GM12878 (cell line): ENCODE data around the gene SLC15A3. TPM values are rescaled to one million over a fixed set of nuclear protein-coding genes. Genes with fewer than 3 reads are reported as not detected.

Experiments used
- ATAC-seq: fragments of 200-7000 bp; cut with Tn5 transposase; 3 replicates; pipeline ENCODE4 v1.9.1; 2020; ENCODE audit warnings: mild to moderate bottlenecking, moderate library complexity
- BruUV-seq: library from RNA; stranded (reverse); fragments of 400-500 nt; replicated peaks from 2 replicates; lab custom pipeline; 2021; lab: Mats Ljungman, UMichigan
- CTCF ChIA-PET: fragments of 300-600 bp; sonication (Branson Sonifier 250); formaldehyde crosslinking; extraction: SDS; loops from one replicate; lab custom pipeline; 2021; ENCODE audit warnings: inconsistent platforms; lab: Yijun Ruan, JAX
- POLR2A ChIA-PET: fragments of 350-600 bp; formaldehyde crosslinking; extraction: SDS; loops from one replicate; lab custom pipeline; 2021; ENCODE audit warnings: inconsistent platforms; lab: Charles Lee
- RAD21 ChIA-PET: fragments of 300-600 bp; sonication (Branson Sonifier 250); formaldehyde crosslinking; loops from one replicate; lab custom pipeline; 2023; ENCODE audit warnings: antibody characterized with exemption; ENCODE audit not compliant: unreplicated experiment; lab: Charles Lee
- SMC1A ChIA-PET: fragments of 300-600 bp; sonication (Branson Sonifier 250); formaldehyde crosslinking; loops from one replicate; lab custom pipeline; 2023; ENCODE audit not compliant: unreplicated experiment, uncharacterized antibody; lab: Charles Lee
- DNase-seq: peaks from one replicate; pipeline ENCODE4 v3.0.0-alpha.2; 2011; ENCODE audit warnings: low read depth, low spot score
- FAIRE-seq: peaks from 3 replicates; lab custom pipeline; 2011; peaks lifted over from hg19 to GRCh38; lab: Jason Lieb, UNC
- H2AFZ ChIP-seq: 2 replicates; pipeline ENCODE4 v1.6.0; 2011; ENCODE audit warnings: low read depth, low read length, control low read depth; ENCODE audit not compliant: control insufficient read depth
- H3K27ac ChIP-seq: 2 replicates; pipeline ENCODE4 v1.5.1; 2011; ENCODE audit warnings: control low read depth; ENCODE audit not compliant: control insufficient read depth, insufficient read depth
- H3K27me3 ChIP-seq, 2 experiments: replicated peaks in 1 of 2; 2 replicates each; pipeline versions ENCODE4 v1.6.0 to v1.6.1; 2011; ENCODE audit warnings: low read length in 1 of 2; ENCODE audit not compliant: control insufficient read depth in 2 of 2, insufficient read depth in 2 of 2
- H3K36me3 ChIP-seq, 2 experiments: 2 replicates each; pipeline ENCODE4 v1.5.1; 2011; ENCODE audit warnings: low read length in 1 of 2; ENCODE audit not compliant: control insufficient read depth in 2 of 2, insufficient read depth in 2 of 2
- H3K4me1 ChIP-seq: 2 replicates; pipeline ENCODE4 v1.6.1; 2011; ENCODE audit warnings: mild to moderate bottlenecking, low read length, moderate library complexity, mixed read lengths; ENCODE audit not compliant: control insufficient read depth, insufficient read depth
- H3K4me2 ChIP-seq: 2 replicates; pipeline ENCODE4 v1.6.0; 2011; ENCODE audit warnings: control low read depth; ENCODE audit not compliant: control insufficient read depth, insufficient read depth
- H3K4me3 ChIP-seq: fragments of 200-600 bp; sonication (generic); 2 replicates; pipeline ENCODE4 v1.5.1; 2016
- H3K79me2 ChIP-seq: 2 replicates; pipeline ENCODE4 v1.6.0; 2011; ENCODE audit warnings: low read length; ENCODE audit not compliant: control insufficient read depth, insufficient read depth
- H3K9ac ChIP-seq: 2 replicates; pipeline ENCODE4 v1.8.0; 2011; ENCODE audit warnings: low read length, control low read depth, mixed read lengths; ENCODE audit not compliant: control insufficient read depth, insufficient read depth
- H3K9me3 ChIP-seq: replicated peaks from 3 replicates; pipeline ENCODE4 v1.5.1; 2011; ENCODE audit warnings: mild to moderate bottlenecking, low read length; ENCODE audit not compliant: control insufficient read depth, insufficient read depth
- H4K20me1 ChIP-seq: 2 replicates; pipeline ENCODE4 v1.6.0; 2011; ENCODE audit not compliant: control insufficient read depth, insufficient read depth
- BHLHE40 ChIP-seq, 2 experiments: fragments of 450-650 bp in 1 of 2; IDR thresholded peaks; 2 replicates each; pipeline ENCODE4 v1.6.1; 2011 to 2017; ENCODE audit warnings: low read depth in 2 of 2, borderline replicate concordance in 1 of 2, improper control_type of control experiment in 1 of 2, low read length in 1 of 2, mild to moderate bottlenecking in 1 of 2
- BRCA1 ChIP-seq: IDR thresholded peaks from 2 replicates; pipeline ENCODE4 v1.6.1; 2011; ENCODE audit warnings: low read depth, low read length, improper control_type of control experiment
- MTA3 ChIP-seq: IDR thresholded peaks from 2 replicates; pipeline ENCODE4 v1.6.1; 2012; ENCODE audit warnings: low read length, inconsistent platforms, borderline replicate concordance
- POU2F2 ChIP-seq: IDR thresholded peaks from 3 replicates; pipeline ENCODE4 v1.6.1; 2011; ENCODE audit warnings: low read depth, mild to moderate bottlenecking, low read length, borderline replicate concordance
- SREBF1 ChIP-seq: IDR thresholded peaks from 2 replicates; pipeline ENCODE4 v1.6.1; 2012; ENCODE audit warnings: mild to moderate bottlenecking, low read length
- TCF7 ChIP-seq: IDR thresholded peaks from 2 replicates; pipeline ENCODE4 v1.6.1; 2014; ENCODE audit warnings: antibody characterized with exemption, borderline replicate concordance
- ZZZ3 ChIP-seq: IDR thresholded peaks from 2 replicates; pipeline ENCODE4 v1.6.1; 2011; ENCODE audit warnings: low read depth; ENCODE audit not compliant: control insufficient read depth, insufficient read length
- WGBS: methylation state at CpG from one replicate; pipeline ENCODE4 v1.1.6; 2016; ENCODE audit warnings: low lambda C conversion rate; ENCODE audit not compliant: insufficient replicate concordance, insufficient coverage; ENCODE audit errors: missing lambda C conversion rate; 5-methylcytosine and 5-hydroxymethylcytosine counted together
- in situ Hi-C: fragments of 300-500 bp; cut with MboI; formaldehyde crosslinking; loops from 9 replicates; pipeline ENCODE4 v1.14.3; 2018; ENCODE audit warnings: mixed read lengths
- intact Hi-C: fragments of 100-400 bp; cut with micrococcal nuclease; formaldehyde crosslinking; loops from one replicate; pipeline ENCODE4 v1.14.2; 2022; ENCODE audit not compliant: unreplicated experiment
- polyA plus RNA-seq, 11 experiments: library from polyadenylated mRNA; depleted of rRNA in 4 of 11; unstranded in 6 of 11; stranded (reverse) in 5 of 11; fragments of >200 nt; fragmentation: Nextera tagmentation in 4 of 11; fragmentation: Illumina TruSeq in 1 of 11; extraction: Ambion mirVana in 4 of 11; extraction: Trizol in 1 of 11; gene quantifications; 1 replicate in 1 of 11; 2 replicates in 10 of 11; pipeline versions ENCODE4 v1.2.1 to v1.2.3, GENCODE V29; 2011 to 2016; ENCODE audit warnings: inconsistent platforms in 2 of 11, missing spikeins in 2 of 11, low read depth in 1 of 11
- total RNA-seq, 4 experiments: library from RNA; depleted of rRNA in 3 of 4; stranded (reverse); fragments of >200 nt in 3 of 4; fragmentation: Illumina TruSeq in 1 of 4; extraction: Trizol in 1 of 4; gene quantifications; 2 replicates each; pipeline versions ENCODE4 v1.2.1 to v1.2.3, GENCODE V29; 2013 to 2021
- TF ChIP-seq, protein P1 (sequence below): fragments of 450-650 bp; IDR thresholded peaks from 2 replicates; pipeline ENCODE4 v1.6.1; 2017; ENCODE audit warnings: mild to moderate bottlenecking, moderate library complexity

SLC15A3 gene
- total and polyA plus RNA-seq, 10 of the 15 experiments (the other 5 are each of a cell fraction or from before 2014, with no cell fraction given) = 17.7 to 102 (median 55.8) TPM

GRCh38 chr11:60932605-60933356 is 19.2 kb downstream of the SLC15A3 start:
- ChIA-PET CTCF (interaction anchor here (1.9 kb wide), 1 partner anchor 33 kb away, joined by 7 read pairs; no protein-coding TSS in a partner anchor), SMC1A (interaction anchor here (1.2 to 2.6 kb wide), 6 partner anchors 12 to 29 kb away, joined by 3 to 19 read pairs (median 4); partner anchors contain the start of gene TMEM109), POLR2A (interaction anchor here (0.6 to 1.7 kb wide), 2 partner anchors 22 to 290 kb away, joined by 3 to 5 read pairs; no protein-coding TSS in a partner anchor)

More at GRCh38 chr11:60932605-60933356, 19.2 kb downstream of the SLC15A3 start:
- Histone ChIP-seq H3K27me3 (no peaks in the 10 kb centered on the region), H3K4me3 (no peak overlapping the region), H3K36me3 (peaks cover 2 to 8% of the 10 kb centered on the region in 2 experiments), H3K4me2 (peak overlapping the region; percentile 30), H3K9me3 (no peaks in the 10 kb centered on the region), H3K79me2 (no peaks in the 10 kb centered on the region), H2AFZ (no peak overlapping the region)
- no TSS peak for BruUV-seq
- ATAC-seq = peak; percentile 14; the same call in 1 of the 3 replicates
- in situ Hi-C loops = no loop called here
- intact Hi-C loops = no loop called here
- RAD21 ChIA-PET = interaction anchor here (1.1 to 1.9 kb wide), 2 partner anchors 17 to 209 kb away, joined by 3 to 14 read pairs; no protein-coding TSS in a partner anchor
- no peak for TF ChIP-seq ZZZ3
- TF ChIP-seq, protein P1, sequence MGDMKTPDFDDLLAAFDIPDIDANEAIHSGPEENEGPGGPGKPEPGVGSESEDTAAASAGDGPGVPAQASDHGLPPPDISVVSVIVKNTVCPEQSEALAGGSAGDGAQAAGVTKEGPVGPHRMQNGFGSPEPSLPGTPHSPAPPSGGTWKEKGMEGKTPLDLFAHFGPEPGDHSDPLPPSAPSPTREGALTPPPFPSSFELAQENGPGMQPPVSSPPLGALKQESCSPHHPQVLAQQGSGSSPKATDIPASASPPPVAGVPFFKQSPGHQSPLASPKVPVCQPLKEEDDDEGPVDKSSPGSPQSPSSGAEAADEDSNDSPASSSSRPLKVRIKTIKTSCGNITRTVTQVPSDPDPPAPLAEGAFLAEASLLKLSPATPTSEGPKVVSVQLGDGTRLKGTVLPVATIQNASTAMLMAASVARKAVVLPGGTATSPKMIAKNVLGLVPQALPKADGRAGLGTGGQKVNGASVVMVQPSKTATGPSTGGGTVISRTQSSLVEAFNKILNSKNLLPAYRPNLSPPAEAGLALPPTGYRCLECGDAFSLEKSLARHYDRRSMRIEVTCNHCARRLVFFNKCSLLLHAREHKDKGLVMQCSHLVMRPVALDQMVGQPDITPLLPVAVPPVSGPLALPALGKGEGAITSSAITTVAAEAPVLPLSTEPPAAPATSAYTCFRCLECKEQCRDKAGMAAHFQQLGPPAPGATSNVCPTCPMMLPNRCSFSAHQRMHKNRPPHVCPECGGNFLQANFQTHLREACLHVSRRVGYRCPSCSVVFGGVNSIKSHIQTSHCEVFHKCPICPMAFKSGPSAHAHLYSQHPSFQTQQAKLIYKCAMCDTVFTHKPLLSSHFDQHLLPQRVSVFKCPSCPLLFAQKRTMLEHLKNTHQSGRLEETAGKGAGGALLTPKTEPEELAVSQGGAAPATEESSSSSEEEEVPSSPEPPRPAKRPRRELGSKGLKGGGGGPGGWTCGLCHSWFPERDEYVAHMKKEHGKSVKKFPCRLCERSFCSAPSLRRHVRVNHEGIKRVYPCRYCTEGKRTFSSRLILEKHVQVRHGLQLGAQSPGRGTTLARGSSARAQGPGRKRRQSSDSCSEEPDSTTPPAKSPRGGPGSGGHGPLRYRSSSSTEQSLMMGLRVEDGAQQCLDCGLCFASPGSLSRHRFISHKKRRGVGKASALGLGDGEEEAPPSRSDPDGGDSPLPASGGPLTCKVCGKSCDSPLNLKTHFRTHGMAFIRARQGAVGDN = no peak
- TF ChIP-seq BRCA1 = no peak
- TF ChIP-seq POU2F2 = peak; percentile 82; the same call in 1 of the 3 replicates
- no peak for TF ChIP-seq SREBF1
- TF ChIP-seq BHLHE40 (IDR thresholded peaks at IDR 0.05; ENCODE audit: borderline replicate concordance in 1 of 2, low read depth in 2 of 2, low read length in 1 of 2) = no peak
- TF ChIP-seq TCF7 = no peak
- TF ChIP-seq MTA3 = 0 out of 2 replicates have a peak, but pooled peaks have one; percentile 12
- TF ChIP-seq, all 136 proteins: peak for 2
- 53% methylated on average over 5 of the region's 5 CpGs for WGBS
- Histone ChIP-seq H4K20me1 (no peaks in the 10 kb centered on the region), H3K9ac (no peak overlapping the region), H3K4me1 (peaks cover 17% of the 10 kb centered on the region), H3K27ac (no peak overlapping the region)
- FAIRE-seq (no peak), DNase-seq (no peak)
